HAP-1 (cell line): Measurements from ENCODE around the gene IBA57.

Source experiments
- DNase-seq, 2 experiments: peaks; one replicate each; pipeline ENCODE4 v3.0.0-alpha.2; 2016 to 2020; ENCODE audit warnings: low spot score in 2 of 2
- H3K27me3 ChIP-seq: fragments of 250-450 bp; sonication (Bioruptor Pico); 2 replicates; pipeline ENCODE4 v1.5.1; 2020; ENCODE audit warnings: low read depth, mild to moderate bottlenecking, moderate library complexity
- H3K36me3 ChIP-seq: fragments of 250-450 bp; sonication (Bioruptor Pico); replicated peaks from 2 replicates; pipeline ENCODE4 v1.5.1; 2020; ENCODE audit warnings: mild to moderate bottlenecking
- H3K4me1 ChIP-seq: fragments of 250-450 bp; sonication (Bioruptor Pico); 2 replicates; pipeline ENCODE4 v1.5.1; 2020; ENCODE audit warnings: mild to moderate bottlenecking
- H3K4me3 ChIP-seq: fragments of 250-450 bp; sonication (Bioruptor Pico); 2 replicates; pipeline ENCODE4 v1.5.1; 2020; ENCODE audit warnings: mild to moderate bottlenecking, moderate library complexity
- H3K9me3 ChIP-seq: fragments of 250-450 bp; sonication (Bioruptor Pico); 2 replicates; pipeline ENCODE4 v1.5.1; 2020; ENCODE audit warnings: mild to moderate bottlenecking, moderate library complexity
- in situ Hi-C: fragments of 300-500 bp; cut with MboI; formaldehyde crosslinking; loops from 3 replicates; pipeline ENCODE4 v1.14.3; 2020; ENCODE audit warnings: low sequenced_read_pairs, inconsistent platforms, mixed read lengths

Gene IBA57

GRCh38 chr1:228190778-228191177 is 25.2 kb downstream of the IBA57 start:
- no peaks in the 10 kb centered on the region for H3K27me3 ChIP-seq
- H3K4me3 ChIP-seq, result no peak overlapping the region
- no peaks in the 10 kb centered on the region for H3K4me1 ChIP-seq
- no peaks in the 10 kb centered on the region for H3K36me3 ChIP-seq
- in situ Hi-C loops, result no loop called here
- peaks cover 4% of the 10 kb centered on the region for H3K9me3 ChIP-seq
- no peak for DNase-seq

DNA sequence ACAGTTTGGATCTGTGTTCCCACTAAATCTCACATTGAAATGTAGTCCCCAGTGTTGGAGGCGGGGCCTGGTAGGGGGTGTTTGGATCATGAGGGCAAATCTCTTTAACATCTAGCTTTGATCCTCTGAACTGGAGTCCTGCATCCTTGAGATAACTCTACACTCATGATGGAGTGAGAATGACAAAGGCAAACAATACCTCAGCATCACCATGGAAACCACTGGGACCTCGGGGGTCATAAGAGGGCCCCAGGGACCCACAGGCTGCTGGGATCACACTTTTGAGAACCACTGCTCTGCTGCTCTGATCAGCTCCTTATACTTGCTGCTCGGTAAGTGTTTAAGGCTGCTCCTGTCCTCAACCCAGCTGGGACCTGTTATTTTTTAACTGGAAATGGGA is 28.8 kb downstream of the IBA57 start:
- H3K9me3 ChIP-seq, result peaks cover 9% of the 10 kb centered on the region
- H3K4me1 ChIP-seq, result no peaks in the 10 kb centered on the region
- no peak for DNase-seq
- H3K4me3 ChIP-seq, result no peak overlapping the region
- H3K36me3 ChIP-seq, result no peaks in the 10 kb centered on the region
- no peaks in the 10 kb centered on the region for H3K27me3 ChIP-seq
- in situ Hi-C loops, result no loop called here

DNA sequence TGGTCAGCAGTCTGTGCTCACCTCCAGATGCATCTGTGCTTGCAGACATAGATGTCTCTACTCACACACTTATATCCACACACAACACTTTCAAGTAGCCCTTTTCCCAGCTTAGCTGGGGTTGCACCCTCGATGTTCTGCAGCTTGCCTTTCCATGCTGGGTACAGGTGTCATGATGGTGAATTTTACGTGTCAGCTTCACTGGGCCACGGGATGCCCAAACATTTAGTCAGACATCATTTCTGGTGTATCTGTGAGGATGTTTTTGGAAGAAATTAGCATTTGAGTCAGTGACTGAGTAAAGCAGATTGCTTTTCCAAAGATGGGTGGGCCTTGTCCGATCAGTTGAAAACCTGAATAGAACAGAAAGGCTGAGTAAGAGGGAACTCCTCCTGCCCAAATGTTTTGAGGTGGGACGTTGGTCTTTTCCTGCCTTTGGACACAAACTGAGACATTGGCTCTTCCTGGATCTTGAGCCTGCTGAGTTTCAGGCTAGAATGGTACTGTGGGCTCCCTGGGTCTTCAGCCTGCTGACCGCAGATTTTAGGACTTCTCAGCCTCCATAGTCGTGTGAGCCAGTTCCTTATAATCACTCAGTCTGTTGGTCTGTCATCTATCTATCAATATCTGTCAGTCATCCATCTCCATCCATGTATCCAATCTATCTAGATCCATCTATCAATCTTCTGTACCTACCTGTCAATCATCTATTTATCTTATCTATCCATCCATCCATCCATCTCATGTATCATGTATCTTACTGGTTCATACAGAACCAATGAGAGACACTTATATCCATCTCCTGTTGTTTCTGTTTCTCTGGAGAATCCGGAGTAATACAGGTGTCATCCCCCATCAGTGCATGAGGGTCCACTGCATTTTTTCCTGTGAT is 29.6 kb downstream of the IBA57 start:
- Histone ChIP-seq H3K9me3 (peaks cover 9% of the 10 kb centered on the region), H3K27me3 (no peaks in the 10 kb centered on the region), H3K36me3 (no peaks in the 10 kb centered on the region), H3K4me3 (no peak overlapping the region), H3K4me1 (no peaks in the 10 kb centered on the region)
- in situ Hi-C loops, result no loop called here
- DNase-seq, result no peak

DNA sequence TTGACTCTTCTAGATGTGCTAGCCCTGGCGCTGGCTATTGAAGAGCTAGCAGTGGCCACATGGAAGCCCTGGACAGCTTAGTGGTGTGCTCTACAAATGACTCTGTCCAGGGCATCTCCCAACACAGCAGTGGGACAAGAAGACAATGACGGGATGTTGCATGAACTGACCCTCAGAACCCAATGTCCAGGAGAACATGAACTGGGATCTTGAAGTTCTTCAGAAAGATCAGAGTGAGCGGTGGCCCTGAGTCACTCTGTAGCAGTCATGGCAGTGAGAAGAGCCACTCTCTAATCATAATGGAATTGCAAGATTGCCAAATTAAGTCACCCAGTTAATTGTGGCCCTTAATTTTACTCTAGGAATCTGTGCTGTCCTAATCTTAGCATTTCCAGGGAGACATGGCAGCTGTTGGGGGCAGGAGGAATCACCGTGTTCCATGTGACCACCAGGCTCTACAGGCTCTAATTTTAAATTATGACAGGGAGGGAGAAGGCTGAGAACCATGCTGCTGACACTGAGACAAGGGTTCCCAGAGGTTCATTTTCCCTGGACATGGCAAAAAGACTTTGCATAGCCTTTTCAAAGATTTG is 32.0 kb downstream of the IBA57 start:
- in situ Hi-C loops, result no loop called here
- Histone ChIP-seq H3K9me3 (peaks cover 11% of the 10 kb centered on the region), H3K36me3 (no peaks in the 10 kb centered on the region), H3K4me1 (no peaks in the 10 kb centered on the region), H3K4me3 (no peak overlapping the region), H3K27me3 (no peaks in the 10 kb centered on the region)
- no peak for DNase-seq

DNA sequence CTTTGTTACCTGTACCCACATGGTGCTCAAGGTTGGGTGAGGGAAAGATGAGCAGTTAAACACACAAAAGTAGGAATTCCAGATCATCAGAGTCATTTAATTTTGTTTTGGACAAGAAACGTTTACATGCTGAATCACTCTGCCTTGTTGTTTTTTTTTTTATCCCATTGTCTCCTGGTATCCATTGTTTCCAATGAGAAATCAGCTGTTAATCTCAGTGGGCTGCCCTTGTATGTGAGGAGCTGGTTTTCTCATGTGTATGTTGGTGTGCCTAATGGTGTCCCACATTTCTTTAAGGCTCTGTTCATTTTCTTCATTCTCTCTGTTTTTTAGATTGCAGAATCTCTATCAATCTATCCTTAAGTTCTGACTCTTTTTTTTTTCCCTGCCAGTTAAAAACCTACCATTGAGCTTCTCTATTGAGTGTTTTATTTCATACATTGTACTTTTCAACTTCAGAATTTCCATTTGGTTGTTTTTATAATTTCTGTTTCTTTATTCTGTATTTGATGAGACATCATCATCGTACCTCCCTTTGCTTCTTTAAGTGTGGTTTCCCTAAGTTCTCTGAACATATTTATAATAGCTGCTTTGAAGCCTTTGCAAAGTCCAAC is 33.5 kb downstream of the IBA57 start:
- no peaks in the 10 kb centered on the region for H3K4me1 ChIP-seq
- no peaks in the 10 kb centered on the region for H3K36me3 ChIP-seq
- H3K4me3 ChIP-seq, result no peak overlapping the region
- no peak for DNase-seq
- H3K27me3 ChIP-seq, result no peaks in the 10 kb centered on the region
- peaks cover 11% of the 10 kb centered on the region for H3K9me3 ChIP-seq
- in situ Hi-C loops, result no loop called here

- no peak overlapping the region for H3K4me3 ChIP-seq
- H3K36me3 ChIP-seq, result no peaks in the 10 kb centered on the region
- no peak for DNase-seq
- in situ Hi-C loops, result no loop called here
- 0 out of 2 replicates have a peak, but pooled peaks cover 2% of the 10 kb centered on the region for H3K9me3 ChIP-seq
- H3K27me3 ChIP-seq, result no peaks in the 10 kb centered on the region
- no peaks in the 10 kb centered on the region for H3K4me1 ChIP-seq
These were observed 39.4 kb downstream of the IBA57 start for GRCh38 chr1:228204958-228205357.

DNA sequence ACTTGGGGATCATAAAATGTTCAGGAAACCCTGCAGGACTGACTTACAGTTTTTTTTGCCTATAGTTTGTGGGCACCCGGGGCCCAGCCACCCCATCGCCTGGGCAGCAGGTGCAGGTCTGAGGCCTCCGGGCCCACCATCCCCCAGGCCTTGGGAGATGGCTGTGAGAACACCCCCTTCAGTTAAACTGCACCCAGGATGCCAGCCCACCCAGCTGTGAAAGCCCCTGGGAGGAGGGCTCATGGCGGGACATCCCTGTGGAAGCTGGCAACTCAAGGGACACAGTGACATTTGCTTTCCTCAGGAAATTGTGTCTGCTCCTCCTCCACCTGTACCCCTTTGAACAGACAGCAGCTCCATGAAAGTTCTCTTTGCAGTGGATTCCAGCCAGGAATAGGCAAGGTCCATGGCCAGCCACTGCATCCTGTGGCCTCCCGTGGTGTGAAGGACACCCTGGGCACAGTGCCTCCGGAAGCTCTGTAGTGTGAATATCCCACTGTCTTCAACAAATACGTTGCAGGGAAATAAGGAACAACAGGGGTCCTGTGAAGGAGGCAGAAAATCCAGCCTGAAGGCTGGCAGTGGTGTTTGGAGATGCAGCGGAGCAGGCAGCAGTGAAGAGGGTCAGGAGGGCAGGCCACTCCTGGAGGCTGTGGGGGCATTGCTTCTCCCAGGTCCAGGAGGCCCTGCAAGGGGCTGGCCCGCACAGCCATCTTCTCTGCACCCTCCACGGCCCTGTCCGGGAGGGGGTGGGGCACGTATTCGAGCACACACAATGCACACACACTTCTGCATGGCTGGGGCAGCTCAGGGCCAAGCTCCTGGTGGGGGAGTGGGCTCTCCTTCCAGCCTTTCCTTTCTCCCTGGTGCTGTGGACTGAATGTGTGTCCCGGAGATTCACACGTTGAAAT is 40.2 kb downstream of the IBA57 start:
- H3K9me3 ChIP-seq, result no peaks in the 10 kb centered on the region

GRCh38 chr1:228206582-228207351 is 41.2 kb downstream of the IBA57 start:
- no peaks in the 10 kb centered on the region for H3K4me1 ChIP-seq
- no peaks in the 10 kb centered on the region for H3K27me3 ChIP-seq
- no peak for DNase-seq
- in situ Hi-C loops, result no loop called here
- no peaks in the 10 kb centered on the region for H3K9me3 ChIP-seq
- no peaks in the 10 kb centered on the region for H3K36me3 ChIP-seq
- H3K4me3 ChIP-seq, result no peak overlapping the region

More for the DNA sequence above, 40.2 kb downstream of the IBA57 start:
- in situ Hi-C loops, result no loop called here
- Histone ChIP-seq H3K4me3 (no peak overlapping the region), H3K27me3 (no peaks in the 10 kb centered on the region), H3K36me3 (no peaks in the 10 kb centered on the region), H3K4me1 (no peaks in the 10 kb centered on the region)
- DNase-seq, result no peak

- no peak for DNase-seq
- H3K4me3 ChIP-seq, result no peak overlapping the region
- no peaks in the 10 kb centered on the region for H3K4me1 ChIP-seq
- H3K27me3 ChIP-seq, result no peaks in the 10 kb centered on the region
- H3K9me3 ChIP-seq, result no peaks in the 10 kb centered on the region
- H3K36me3 ChIP-seq, result no peaks in the 10 kb centered on the region
- in situ Hi-C loops, result no loop called here
These were observed 41.8 kb downstream of the IBA57 start for GRCh38 chr1:228207381-228207810.

GRCh38 chr1:228207851-228208821 is 42.5 kb downstream of the IBA57 start, which contains the start of gene OBSCN:
OBSCN (plus strand) TSS chr1:228208044; CDS start chr1:228211784, 3,740 bp downstream.
- no peak within 1 kb of the TSS for H3K4me3 ChIP-seq
- no peaks in the 10 kb centered on the region for H3K4me1 ChIP-seq
- H3K9me3 ChIP-seq, result no peaks in the 10 kb centered on the region
- in situ Hi-C loops, result no loop called here
- DNase-seq, result no peak
- H3K27me3 ChIP-seq, result no peaks in the 10 kb centered on the region
- no peaks in the 10 kb centered on the region for H3K36me3 ChIP-seq

- in situ Hi-C loops, result no loop called here
- Histone ChIP-seq H3K27me3 (no peaks in the 10 kb centered on the region), H3K4me3 (no peak overlapping the region), H3K4me1 (no peaks in the 10 kb centered on the region), H3K36me3 (no peaks in the 10 kb centered on the region), H3K9me3 (no peaks in the 10 kb centered on the region)
- no peak for DNase-seq
These were observed 43.4 kb downstream of the IBA57 start for GRCh38 chr1:228208831-228209551.
